ENCODE results near the gene PPIF. TPM values are rescaled to one million over a fixed set of nuclear protein-coding genes. Genes with fewer than 3 reads are reported as not detected.

The PPIF gene
- total and polyA plus RNA-seq, 2 donors = 17.4 to 39.4 TPM

DNA sequence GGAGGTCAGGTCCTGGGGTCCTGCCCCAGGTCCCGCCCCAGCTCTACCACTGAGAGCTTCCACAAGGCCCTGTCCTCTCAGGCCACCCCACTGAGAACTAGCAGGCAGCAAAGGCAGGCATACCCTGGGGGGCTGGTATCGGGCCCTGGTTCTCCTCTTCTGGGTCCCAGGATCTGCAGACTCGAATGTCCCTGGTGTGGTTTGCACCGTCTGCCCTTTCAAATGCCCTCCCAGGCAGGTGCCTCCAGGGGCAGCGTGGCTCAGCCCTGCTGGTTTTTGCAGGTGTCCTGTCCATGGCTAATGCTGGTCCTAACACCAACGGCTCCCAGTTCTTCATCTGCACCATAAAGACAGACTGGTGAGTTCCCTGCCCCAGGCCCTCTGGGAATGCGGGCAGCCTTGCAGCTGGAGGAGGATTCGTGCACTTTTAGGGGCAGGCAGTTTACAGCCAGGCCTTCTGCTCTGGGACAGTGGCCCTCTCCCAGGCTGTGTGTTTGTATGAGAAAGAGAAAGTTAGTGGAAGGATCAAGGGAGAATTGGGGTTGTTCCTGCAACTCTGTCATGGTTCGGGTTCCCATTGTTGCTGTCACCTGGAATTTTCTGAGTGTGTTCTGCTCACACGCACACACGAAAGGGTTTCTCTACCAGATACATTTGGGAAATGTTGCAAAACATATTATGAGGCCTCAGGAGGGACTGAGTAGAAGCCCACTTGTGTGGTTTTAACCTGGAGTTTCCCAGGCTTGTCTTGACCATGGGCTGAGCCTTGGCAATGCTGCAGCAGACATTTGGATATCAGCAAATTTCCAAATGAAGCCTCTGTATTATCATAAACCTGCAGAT, 5.0 kb downstream of the PPIF start:
- 95% methylated on average over 11 of the region's 11 CpGs for whole genome bisulfite sequencing
- peaks cover 4% of the 10 kb centered on the region for H3K4me1 ChIP-seq (ENCODE audit: insufficient read depth)
- no peak overlapping the region for H3K27ac ChIP-seq (ENCODE audit: low read depth)
- H3K36me3 ChIP-seq (ENCODE audit: insufficient read depth) = peaks cover 1% of the 10 kb centered on the region
- DNase-seq (ENCODE audit: extremely low spot score) = no peak
- no peak overlapping the region for H3K4me3 ChIP-seq (ENCODE audit: low read depth, low read length)

DNA sequence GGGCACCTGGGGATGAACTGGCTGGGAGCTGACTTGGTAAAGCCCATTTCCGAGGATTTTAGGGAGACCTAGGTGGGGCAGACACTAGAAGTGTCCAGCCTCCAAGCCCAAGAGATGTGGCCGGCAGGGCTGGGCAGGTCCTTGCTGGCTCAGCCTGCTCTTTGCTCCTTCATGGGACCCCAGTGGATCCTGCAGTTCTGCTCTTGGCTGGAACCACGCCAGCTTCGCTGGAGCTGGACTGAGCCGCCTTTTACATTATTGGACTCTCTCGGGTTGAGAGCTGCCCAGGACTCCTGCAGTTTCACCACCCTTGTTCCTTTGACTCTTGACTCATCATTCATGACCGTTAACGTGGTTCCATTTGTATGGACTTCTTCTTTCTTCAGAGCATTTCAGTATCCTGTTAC, 5.7 kb downstream of the PPIF start:
- H3K4me1 ChIP-seq (ENCODE audit: insufficient read depth) = peaks cover 4% of the 10 kb centered on the region
- H3K36me3 ChIP-seq (ENCODE audit: insufficient read depth) = peaks cover 1% of the 10 kb centered on the region
- no peak for DNase-seq (ENCODE audit: extremely low spot score)
- 89% methylated on average over 8 of the region's 8 CpGs for WGBS
- H3K4me3 ChIP-seq (ENCODE audit: low read depth, low read length) = no peak overlapping the region
- H3K27ac ChIP-seq (ENCODE audit: low read depth) = no peak overlapping the region

DNA sequence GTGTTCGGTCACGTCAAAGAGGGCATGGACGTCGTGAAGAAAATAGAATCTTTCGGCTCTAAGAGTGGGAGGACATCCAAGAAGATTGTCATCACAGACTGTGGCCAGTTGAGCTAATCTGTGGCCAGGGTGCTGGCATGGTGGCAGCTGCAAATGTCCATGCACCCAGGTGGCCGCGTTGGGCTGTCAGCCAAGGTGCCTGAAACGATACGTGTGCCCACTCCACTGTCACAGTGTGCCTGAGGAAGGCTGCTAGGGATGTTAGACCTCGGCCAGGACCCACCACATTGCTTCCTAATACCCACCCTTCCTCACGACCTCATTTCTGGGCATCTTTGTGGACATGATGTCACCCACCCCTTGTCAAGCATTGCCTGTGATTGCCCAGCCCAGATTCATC, 6.5 kb downstream of the PPIF start:
- 93% methylated on average over 11 of the region's 11 CpGs for WGBS
- peaks cover 3% of the 10 kb centered on the region for H3K4me1 ChIP-seq (ENCODE audit: insufficient read depth)
- no peak overlapping the region for H3K4me3 ChIP-seq (ENCODE audit: low read depth, low read length)
- H3K27ac ChIP-seq (ENCODE audit: low read depth) = no peak overlapping the region
- peaks cover 1% of the 10 kb centered on the region for H3K36me3 ChIP-seq (ENCODE audit: insufficient read depth)
- no peak for DNase-seq (ENCODE audit: extremely low spot score)

DNA sequence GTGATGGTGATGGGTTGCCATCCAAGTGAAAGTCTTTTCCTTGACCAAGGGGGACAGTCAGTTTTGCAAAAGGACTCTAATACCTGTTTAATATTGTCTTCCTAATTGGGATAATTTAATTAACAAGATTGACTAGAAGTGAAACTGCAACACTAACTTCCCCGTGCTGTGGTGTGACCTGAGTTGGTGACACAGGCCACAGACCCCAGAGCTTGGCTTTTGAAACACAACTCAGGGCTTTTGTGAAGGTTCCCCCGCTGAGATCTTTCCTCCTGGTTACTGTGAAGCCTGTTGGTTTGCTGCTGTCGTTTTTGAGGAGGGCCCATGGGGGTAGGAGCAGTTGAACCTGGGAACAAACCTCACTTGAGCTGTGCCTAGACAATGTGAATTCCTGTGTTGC, 6.9 kb downstream of the PPIF start:
- H3K4me1 ChIP-seq (ENCODE audit: insufficient read depth) = no peaks in the 10 kb centered on the region
- no peak overlapping the region for H3K4me3 ChIP-seq (ENCODE audit: low read depth, low read length)
- H3K36me3 ChIP-seq (ENCODE audit: insufficient read depth) = peaks cover 1% of the 10 kb centered on the region
- WGBS = 54% methylated on average over 3 of the region's 3 CpGs
- DNase-seq (ENCODE audit: extremely low spot score) = no peak
- H3K27ac ChIP-seq (ENCODE audit: low read depth) = no peak overlapping the region

DNA sequence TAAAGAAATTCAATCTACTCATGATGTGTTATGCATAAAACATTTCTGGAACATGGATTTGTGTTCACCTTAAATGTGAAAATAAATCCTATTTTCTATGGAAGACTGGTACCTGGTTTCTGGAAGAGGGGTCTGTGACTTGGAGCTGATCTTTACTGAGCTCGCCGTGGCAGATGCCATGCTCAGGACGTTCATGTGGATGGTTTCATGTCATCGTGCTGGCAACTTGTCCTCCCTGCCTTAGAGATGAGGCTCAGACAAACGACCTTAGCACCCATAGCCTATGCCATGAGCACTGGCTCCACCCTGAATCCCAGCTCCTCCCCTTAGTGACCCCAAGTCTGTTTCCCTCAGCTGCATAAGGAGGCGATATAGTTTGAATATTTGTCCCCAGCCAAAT, 7.3 kb downstream of the PPIF start:
- no peak overlapping the region for H3K4me3 ChIP-seq (ENCODE audit: low read depth, low read length)
- no peak overlapping the region for H3K27ac ChIP-seq (ENCODE audit: low read depth)
- WGBS = 93% methylated on average over 6 of the region's 6 CpGs
- no peaks in the 10 kb centered on the region for H3K4me1 ChIP-seq (ENCODE audit: insufficient read depth)
- DNase-seq (ENCODE audit: extremely low spot score) = no peak
- H3K36me3 ChIP-seq (ENCODE audit: insufficient read depth) = peaks cover 1% of the 10 kb centered on the region

DNA sequence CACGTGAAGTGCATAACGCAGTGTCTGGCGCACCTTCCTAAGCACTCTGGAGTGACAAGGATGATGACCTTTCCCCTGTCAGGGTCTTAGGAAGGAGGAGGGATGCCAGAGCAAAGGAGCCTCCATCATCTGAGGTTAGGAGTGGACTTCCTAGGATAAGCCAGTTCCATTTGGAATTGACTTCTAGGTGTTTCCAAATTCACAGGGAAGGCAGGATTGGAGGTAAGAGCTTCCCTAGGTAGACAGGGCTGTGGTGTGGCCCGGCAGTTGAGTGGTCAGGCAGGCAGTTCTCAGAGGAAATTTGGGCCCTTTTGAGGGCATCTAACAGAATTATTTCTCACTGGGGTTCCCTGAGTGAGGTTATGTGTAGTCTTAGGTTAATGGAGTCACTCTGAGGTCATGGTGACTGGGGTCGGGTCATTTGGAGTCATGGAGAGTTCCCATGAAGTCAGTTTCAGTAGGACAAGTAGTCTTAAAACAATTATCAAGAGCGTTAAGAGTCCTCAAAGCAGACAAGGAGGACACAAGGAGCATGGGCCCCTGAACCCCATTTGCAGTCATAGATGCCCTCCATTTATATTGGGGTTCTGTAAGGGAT, 8.2 kb downstream of the PPIF start:
- no peak for DNase-seq (ENCODE audit: extremely low spot score)
- no peaks in the 10 kb centered on the region for H3K4me1 ChIP-seq (ENCODE audit: insufficient read depth)
- H3K4me3 ChIP-seq (ENCODE audit: low read depth, low read length) = no peak overlapping the region
- peaks cover 1% of the 10 kb centered on the region for H3K36me3 ChIP-seq (ENCODE audit: insufficient read depth)
- H3K27ac ChIP-seq (ENCODE audit: low read depth) = no peak overlapping the region
- 90% methylated on average over 6 of the region's 6 CpGs for WGBS

DNA sequence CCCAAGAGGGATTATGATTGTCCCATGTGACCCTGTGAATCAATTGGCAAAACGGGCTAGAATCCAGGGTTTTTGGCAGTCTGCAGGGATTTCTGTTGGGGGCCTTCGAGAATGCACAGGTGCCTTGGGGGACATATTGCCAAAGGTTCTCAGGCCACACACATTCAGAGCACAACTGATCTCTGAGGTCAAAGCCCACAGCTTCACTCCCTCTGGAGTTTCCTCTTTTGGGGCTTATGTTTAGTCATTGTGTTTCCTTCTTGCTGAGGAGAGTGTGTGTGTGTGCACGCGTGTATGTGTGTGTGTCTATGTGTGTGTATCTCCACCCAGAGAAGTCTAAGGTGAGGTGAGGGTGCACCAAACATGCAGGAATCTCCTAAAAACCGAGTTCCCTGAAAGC, 8.8 kb downstream of the PPIF start:
- no peak for DNase-seq (ENCODE audit: extremely low spot score)
- 87% methylated on average over 5 of the region's 5 CpGs for WGBS
- Histone ChIP-seq H3K4me3 (ENCODE audit: low read depth, low read length) (no peak overlapping the region), H3K36me3 (ENCODE audit: insufficient read depth) (peaks cover 1% of the 10 kb centered on the region), H3K4me1 (ENCODE audit: insufficient read depth) (no peaks in the 10 kb centered on the region), H3K27ac (ENCODE audit: low read depth) (no peak overlapping the region)

DNA sequence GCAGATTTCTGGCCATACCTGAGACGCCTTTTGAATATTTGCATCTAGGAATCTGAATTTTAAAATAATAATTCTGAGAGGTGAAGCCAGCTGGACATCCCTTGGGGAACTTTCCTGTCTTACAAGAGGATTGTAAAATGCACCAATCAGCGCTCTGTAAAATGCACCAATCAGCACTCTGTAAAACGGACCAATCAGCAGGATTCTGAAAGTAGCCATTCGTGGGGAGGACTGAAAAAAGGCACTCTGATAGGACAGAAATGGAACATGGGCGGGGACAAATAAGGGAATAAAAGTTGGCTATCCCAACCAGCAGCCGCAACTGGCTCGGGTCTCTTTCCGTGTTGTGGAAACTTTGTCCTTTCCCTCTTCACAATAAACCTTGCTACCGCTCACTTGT, 9.9 kb downstream of the PPIF start:
- no peak overlapping the region for H3K27ac ChIP-seq (ENCODE audit: low read depth)
- H3K4me3 ChIP-seq (ENCODE audit: low read depth, low read length) = no peak overlapping the region
- H3K4me1 ChIP-seq (ENCODE audit: insufficient read depth) = no peaks in the 10 kb centered on the region
- no peak for DNase-seq (ENCODE audit: extremely low spot score)
- 97% methylated on average over 9 of the region's 9 CpGs for WGBS
- H3K36me3 ChIP-seq (ENCODE audit: insufficient read depth) = peaks cover 1% of the 10 kb centered on the region

DNA sequence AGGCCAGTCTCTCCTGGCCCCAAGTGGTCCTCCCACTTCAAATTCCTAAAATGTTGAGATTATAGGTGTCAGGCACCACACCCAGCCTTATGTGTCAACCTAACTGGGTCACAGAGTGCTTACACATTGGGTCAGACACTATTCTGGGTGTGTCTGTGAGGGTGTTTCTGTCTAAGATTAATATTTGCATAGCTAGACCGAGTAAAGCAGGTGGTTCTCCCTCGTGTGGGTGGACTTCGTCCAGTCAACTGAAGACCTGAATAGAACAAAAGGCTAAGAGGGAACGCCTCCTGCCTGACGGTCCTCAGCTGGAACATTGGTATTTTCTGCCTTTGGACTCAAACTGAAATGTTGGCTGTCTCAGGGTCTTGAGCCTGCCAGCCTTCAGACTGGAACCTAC, 11.5 kb downstream of the PPIF start:
- WGBS = 68% methylated on average over 5 of the region's 5 CpGs
- Histone ChIP-seq H3K4me1 (ENCODE audit: insufficient read depth) (no peaks in the 10 kb centered on the region), H3K4me3 (ENCODE audit: low read depth, low read length) (no peak overlapping the region), H3K36me3 (ENCODE audit: insufficient read depth) (peaks cover 1% of the 10 kb centered on the region), H3K27ac (ENCODE audit: low read depth) (no peak overlapping the region)
- DNase-seq (ENCODE audit: extremely low spot score) = no peak

DNA sequence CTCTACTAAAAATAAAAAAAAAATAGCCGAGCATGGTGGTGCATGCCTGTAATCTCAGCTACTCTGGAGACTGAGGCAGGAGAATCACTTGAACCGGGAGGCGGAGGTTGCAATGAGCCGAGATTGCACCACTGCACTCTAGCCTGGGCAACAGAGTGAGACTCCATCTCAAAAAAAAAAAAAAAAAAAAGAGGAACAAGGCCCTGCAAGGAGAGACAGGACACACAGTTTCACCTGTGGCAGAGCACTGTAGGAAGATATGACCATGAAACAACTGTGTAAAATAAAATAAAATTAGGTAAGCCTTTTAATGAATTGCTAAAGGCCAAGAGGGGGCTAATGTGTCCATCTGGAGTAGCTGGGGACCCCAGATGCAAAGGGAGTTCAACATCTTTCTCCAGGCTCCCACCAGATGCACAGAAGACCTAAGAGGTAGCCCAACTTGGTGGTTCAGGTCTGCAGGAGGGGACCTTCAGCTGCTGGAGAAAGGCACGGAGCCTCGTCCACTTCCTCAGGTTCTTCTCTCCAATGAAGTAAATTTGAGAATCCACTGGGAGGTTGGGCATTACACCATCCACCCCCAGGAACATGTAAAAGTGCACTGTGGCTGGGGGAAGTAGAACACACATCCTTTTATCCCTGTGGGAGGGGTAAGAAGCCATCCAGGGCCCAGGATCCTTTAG, 12.7 kb downstream of the PPIF start:
- Histone ChIP-seq H3K4me3 (ENCODE audit: low read depth, low read length) (no peak overlapping the region), H3K27ac (ENCODE audit: low read depth) (no peak overlapping the region), H3K4me1 (ENCODE audit: insufficient read depth) (no peaks in the 10 kb centered on the region), H3K36me3 (ENCODE audit: insufficient read depth) (no peaks in the 10 kb centered on the region)
- no peak for DNase-seq (ENCODE audit: extremely low spot score)
- 97% methylated on average over 6 of the region's 6 CpGs for WGBS

DNA sequence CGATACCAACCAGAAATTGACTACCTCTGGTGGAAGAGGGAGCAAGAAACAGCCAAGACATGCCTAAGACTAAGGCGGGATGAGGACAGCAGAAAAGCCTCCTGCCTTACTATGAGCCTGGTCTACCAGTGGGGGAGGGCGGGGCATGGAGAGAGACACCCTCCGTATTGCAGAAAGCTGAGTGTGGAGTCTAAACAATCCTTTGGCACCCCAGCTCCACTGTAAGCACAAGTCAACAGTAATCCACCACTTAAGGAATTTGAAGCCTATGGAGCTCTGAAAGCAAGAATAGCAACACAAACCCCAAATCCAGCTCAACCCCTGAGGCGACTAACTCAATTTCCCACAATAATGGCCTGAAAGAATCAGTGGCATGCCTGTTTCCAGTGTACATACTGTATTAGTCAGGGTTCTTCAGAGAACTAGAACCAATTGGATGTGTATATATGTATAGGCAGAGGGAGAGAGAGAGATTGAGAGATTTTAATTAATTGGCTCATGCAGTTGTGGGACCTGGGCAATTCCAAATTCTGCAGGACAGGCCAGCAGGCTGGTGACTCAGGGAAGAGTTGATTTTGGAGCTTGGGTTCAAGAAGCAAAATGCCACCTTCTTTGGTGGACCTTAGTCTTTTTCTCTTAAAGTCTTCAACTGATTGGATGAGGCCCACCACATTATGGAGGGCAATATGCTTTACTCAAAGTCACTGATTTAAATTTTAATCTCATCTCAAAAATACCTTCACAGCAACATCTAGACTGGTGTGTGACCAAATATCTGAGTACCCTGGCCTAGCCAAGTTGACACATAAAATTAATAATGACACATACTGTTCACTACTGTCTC, 13.5 kb downstream of the PPIF start:
- Histone ChIP-seq H3K4me1 (ENCODE audit: insufficient read depth) (no peaks in the 10 kb centered on the region), H3K4me3 (ENCODE audit: low read depth, low read length) (no peak overlapping the region), H3K36me3 (ENCODE audit: insufficient read depth) (no peaks in the 10 kb centered on the region), H3K27ac (ENCODE audit: low read depth) (no peak overlapping the region)
- WGBS = 84% methylated on average over 5 of the region's 5 CpGs
- DNase-seq (ENCODE audit: extremely low spot score) = no peak

DNA sequence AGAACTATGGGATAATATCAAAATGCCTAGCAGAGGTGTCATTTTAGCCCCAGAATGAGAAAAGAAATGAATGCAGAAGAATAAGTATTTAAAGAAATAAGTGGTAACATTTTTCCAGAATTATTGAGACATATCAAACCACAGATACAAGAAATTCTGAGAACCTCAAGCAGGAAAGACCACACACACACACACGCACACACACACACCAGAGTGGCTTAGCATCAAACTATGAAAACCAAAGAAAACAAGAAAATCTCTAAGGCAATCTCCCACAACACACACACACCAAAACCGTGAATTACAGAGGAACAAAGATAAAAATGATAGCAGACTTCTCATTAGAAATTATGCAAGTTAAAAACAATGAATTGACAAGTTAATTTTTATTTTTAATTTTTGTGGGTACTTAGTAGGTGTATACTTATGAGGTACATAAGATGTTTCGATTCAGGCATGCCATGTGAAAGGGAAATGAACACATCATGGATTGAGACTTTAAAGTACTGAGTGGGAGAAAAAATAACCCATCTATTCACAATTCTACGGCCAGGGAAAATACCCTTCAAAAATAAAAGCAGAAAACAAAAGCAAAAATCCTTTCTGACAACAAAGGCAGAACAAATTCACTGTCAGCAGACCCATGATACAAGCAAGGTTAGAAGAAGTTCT, 14.6 kb downstream of the PPIF start:
- WGBS = 82% methylated on average over 4 of the region's 4 CpGs
- DNase-seq (ENCODE audit: extremely low spot score) = no peak
- Histone ChIP-seq H3K4me3 (ENCODE audit: low read depth, low read length) (no peak overlapping the region), H3K4me1 (ENCODE audit: insufficient read depth) (no peaks in the 10 kb centered on the region), H3K27ac (ENCODE audit: low read depth) (no peak overlapping the region), H3K36me3 (ENCODE audit: insufficient read depth) (no peaks in the 10 kb centered on the region)

All from urinary bladder (tissue), 4 donors.